Measurements from ENCODE around the gene RAB37. TPM values are rescaled to one million over a fixed set of nuclear protein-coding genes. Genes with fewer than 3 reads are reported as not detected.

Gene RAB37, protein sequence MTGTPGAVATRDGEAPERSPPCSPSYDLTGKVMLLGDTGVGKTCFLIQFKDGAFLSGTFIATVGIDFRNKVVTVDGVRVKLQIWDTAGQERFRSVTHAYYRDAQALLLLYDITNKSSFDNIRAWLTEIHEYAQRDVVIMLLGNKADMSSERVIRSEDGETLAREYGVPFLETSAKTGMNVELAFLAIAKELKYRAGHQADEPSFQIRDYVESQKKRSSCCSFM
- 0.57 TPM in 1 of 2 replicates, not detected in the other for polyA plus RNA-seq

DNA sequence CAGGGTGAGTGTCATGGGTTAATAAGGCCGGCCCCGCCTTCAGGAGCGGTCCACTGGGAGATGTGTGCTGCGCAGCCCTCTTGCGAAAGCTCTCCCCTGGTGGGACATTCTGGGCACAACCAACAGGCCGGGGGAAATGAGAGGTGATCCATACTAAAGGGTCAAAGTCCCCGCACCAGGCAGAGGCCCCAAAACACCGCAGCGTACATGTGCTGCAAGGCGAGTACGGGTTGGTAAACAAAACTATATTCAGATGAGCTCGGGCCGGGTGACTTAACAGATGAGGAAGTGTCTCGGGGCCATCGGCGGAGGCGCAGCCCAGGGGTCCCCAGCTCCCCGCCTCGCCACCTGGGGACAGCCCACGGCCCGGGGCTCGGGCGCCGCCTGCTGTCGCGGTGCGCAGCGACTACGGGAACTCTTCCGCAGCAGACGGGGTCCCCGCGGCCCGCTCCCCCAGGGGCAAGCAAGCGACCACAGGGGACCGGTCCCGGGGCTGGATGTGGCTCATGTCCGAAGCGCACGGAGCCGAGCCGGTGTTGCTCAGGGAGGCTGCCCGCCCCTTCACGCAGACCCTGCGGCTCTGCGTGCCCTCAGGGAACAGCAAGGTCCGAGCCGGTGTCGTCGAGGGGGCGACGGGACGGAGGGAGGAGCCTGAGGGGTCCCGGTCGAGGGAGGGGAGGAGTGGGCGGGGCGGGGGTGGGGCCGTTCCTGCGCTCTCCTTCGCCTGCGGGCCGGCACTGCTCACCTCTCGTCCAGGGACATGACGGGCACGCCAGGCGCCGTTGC, at the start of gene RAB37:
TSS of gene RAB37 (plus strand) at position 744 of the 786 bp plus-strand sequence. CDS start at position 761, 17 bp downstream.

DNA sequence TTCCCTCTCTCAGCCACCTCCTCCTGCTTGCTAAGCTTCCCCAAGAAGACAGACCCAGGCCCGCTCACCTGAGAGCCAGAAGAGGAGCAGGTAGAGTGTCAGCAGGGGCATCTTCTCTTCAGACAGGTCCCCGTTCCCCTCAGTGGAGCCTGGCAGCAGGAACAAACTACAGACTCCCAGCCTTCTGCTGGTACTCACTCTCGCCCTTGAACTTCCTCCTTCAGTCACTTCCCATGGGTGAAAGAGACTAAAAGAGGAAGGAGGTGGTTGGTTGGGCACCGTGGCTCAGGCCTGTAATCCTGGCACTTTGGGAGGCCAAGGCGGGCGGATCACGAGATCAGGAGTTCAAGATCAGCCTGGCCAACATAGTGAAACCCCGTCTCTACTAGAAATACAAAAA, 24.3 kb upstream of the RAB37 start, which contains the start of gene CD300LF:
TSS of gene CD300LF (minus strand) at position 168 of the 400 bp plus-strand sequence. CDS start at position 111, 57 bp downstream.

DNA sequence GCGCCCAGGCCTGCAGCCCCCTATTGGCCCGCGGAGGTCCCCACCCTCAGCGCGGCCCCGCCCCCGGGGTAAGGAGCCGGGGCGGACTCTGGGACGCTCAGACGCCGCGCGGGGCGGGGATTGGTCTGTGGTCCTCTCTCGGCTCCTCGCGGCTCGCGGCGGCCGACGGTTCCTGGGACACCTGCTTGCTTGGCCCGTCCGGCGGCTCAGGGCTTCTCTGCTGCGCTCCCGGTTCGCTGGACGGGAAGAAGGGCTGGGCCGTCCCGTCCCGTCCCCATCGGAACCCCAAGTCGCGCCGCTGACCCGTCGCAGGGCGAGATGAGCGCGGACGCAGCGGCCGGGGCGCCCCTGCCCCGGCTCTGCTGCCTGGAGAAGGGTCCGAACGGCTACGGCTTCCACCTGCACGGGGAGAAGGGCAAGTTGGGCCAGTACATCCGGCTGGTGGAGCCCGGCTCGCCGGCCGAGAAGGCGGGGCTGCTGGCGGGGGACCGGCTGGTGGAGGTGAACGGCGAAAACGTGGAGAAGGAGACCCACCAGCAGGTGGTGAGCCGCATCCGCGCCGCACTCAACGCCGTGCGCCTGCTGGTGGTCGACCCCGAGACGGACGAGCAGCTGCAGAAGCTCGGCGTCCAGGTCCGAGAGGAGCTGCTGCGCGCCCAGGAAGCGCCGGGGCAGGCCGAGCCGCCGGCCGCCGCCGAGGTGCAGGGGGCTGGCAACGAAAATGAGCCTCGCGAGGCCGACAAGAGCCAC, 11.6 kb downstream of the RAB37 start, which contains the start of gene NHERF1:
TSS of gene NHERF1 (plus strand) at position 100 of the 750 bp plus-strand sequence. CDS start at position 319, 219 bp downstream.

DNA sequence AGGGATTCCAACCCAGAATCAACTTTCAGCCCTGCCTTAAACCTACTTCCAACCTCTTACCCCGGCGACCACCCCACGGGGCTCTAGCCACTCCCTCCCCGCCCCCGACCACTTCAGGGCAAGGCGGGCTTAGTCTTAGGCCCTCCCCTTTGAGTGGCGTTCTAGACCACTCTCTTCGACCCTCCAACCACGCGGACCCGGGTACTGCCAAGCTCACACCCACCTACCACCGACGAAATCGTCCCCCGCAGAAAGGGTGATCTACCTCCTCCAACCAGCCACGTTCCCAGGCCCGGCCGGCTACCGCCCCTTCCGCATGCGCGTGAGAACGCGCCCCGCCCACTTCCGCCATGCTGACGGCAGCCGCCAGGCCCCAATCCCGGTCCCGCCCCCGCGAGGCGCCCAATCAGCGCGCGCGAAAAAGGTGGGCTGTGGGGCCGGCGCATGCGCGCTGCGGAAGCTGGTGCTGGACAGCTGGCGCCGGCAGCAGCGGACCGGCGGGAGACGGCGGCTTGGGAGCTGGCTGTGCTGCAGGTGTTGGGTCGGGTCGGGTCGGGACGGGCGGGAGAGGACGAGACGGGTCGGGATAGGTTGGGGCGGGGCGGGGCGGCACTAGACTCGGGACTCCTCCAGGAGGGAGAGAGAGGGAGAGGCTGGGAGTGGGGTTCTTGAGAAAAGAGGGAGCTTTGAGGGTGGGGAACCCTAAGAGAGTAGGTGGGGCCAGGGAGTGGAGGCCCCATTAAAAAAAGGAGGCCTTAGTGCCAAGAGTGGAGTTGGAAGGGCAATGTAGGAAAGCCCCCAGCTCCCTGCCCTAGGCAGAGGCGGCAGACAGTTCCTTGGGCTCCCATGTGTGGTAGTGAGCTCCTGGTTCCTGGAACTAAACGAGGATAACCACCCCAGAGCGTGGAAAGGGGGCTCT, 39.2 kb downstream of the RAB37 start, which contains the start of gene NAT9:
TSS of gene NAT9 (minus strand) at position 302 of the 919 bp plus-strand sequence. CDS start 647 bp downstream, outside the sequence.

Other genes starting within 250 kb of the RAB37 start
- not detected in 2 replicates for gene CD300LB, start 205.8 kb upstream of the RAB37 start, polyA plus RNA-seq
- not detected in 2 replicates for gene CD300C, start 191.1 kb upstream of the RAB37 start, polyA plus RNA-seq
- gene CD300H, start 169.7 kb upstream of the RAB37 start, polyA plus RNA-seq: not detected in 2 replicates
- not detected in 2 replicates for gene CD300LD, start 145.0 kb upstream of the RAB37 start, polyA plus RNA-seq
- not detected in 2 replicates for gene CD300E, start 113.5 kb upstream of the RAB37 start, polyA plus RNA-seq
- gene CD300LF, start 24.3 kb upstream of the RAB37 start, polyA plus RNA-seq: not detected in 2 replicates
- 4.9 and 9.5 TPM in 2 replicates for gene NHERF1, start 11.4 kb downstream of the RAB37 start, polyA plus RNA-seq
- 6.0 and 6.2 TPM in 2 replicates for gene NAT9, start 39.1 kb downstream of the RAB37 start, polyA plus RNA-seq
- 0.59 and 0.74 TPM in 2 replicates for gene GRIN2C, start 122.6 kb downstream of the RAB37 start, polyA plus RNA-seq
- 0.25 TPM in 1 of 2 replicates, not detected in the other for gene FDXR, start 135.7 kb downstream of the RAB37 start, polyA plus RNA-seq
- 5.1 and 6.8 TPM in 2 replicates for gene FADS6, start 156.4 kb downstream of the RAB37 start, polyA plus RNA-seq
- not detected in 2 replicates for gene USH1G, start 186.0 kb downstream of the RAB37 start, polyA plus RNA-seq
- 0.27 TPM in 1 of 2 replicates, not detected in the other for gene OTOP2, start 187.0 kb downstream of the RAB37 start, polyA plus RNA-seq
- gene OTOP3, start 198.6 kb downstream of the RAB37 start, polyA plus RNA-seq: not detected in 2 replicates
- gene HID1, start 235.5 kb downstream of the RAB37 start, polyA plus RNA-seq: 5.6 and 10.2 TPM in 2 replicates